WTC11 (cell line): Measurements from ENCODE around the gene PA2G4. TPM values are rescaled to one million over a fixed set of nuclear protein-coding genes. Genes with fewer than 3 reads are reported as not detected.

Source experiments
- ATAC-seq: fragments of 200-7000 bp; cut with Tn5 transposase; 2 replicates; pipeline ENCODE4 v1.10.0; 2021; ENCODE audit warnings: mild to moderate bottlenecking, moderate library complexity
- CTCF ChIA-PET: fragments of 300-600 bp; sonication (Branson Sonifier 250); formaldehyde crosslinking; loops from one replicate; lab custom pipeline; 2021; ENCODE audit warnings: antibody characterized with exemption; lab: Charles Lee
- POLR2A ChIA-PET: fragments of 350-600 bp; sonication (Branson Sonifier 250); formaldehyde crosslinking; loops from one replicate; lab custom pipeline; 2021; ENCODE audit warnings: antibody characterized with exemption; lab: Charles Lee
- DNase-seq: peaks from one replicate; pipeline ENCODE4 v3.0.0; 2021; ENCODE audit warnings: low spot score
- H3K27ac Mint-ChIP-seq: 2 replicates; pipeline ENCODE4 v1.8.0; 2021; ENCODE audit warnings: mixed read lengths
- H3K27me3 Mint-ChIP-seq: 2 replicates; pipeline ENCODE4 v1.8.0; 2021; ENCODE audit warnings: low read depth, mild to moderate bottlenecking, moderate library complexity, mixed read lengths
- H3K36me3 Mint-ChIP-seq: 2 replicates; pipeline ENCODE4 v1.8.0; 2021; ENCODE audit warnings: mixed read lengths
- H3K4me1 Mint-ChIP-seq: 2 replicates; pipeline ENCODE4 v1.8.0; 2022; ENCODE audit warnings: mixed read lengths
- H3K4me3 Mint-ChIP-seq: 2 replicates; pipeline ENCODE4 v1.8.0; 2021; ENCODE audit warnings: mild to moderate bottlenecking, moderate library complexity, mixed read lengths
- H3K9me3 Mint-ChIP-seq: 2 replicates; pipeline ENCODE4 v1.8.0; 2021; ENCODE audit warnings: mixed read lengths
- FOXP4 ChIP-seq: sonication (generic); formaldehyde crosslinking; IDR thresholded peaks from 2 replicates; pipeline ENCODE4 v1.8.0; 2022; ENCODE audit warnings: mild to moderate bottlenecking, missing genetic modification reagents
- IRF2 ChIP-seq: sonication (generic); formaldehyde crosslinking; IDR thresholded peaks from 2 replicates; pipeline ENCODE4 v1.8.0; 2022; ENCODE audit warnings: low read depth, missing genetic modification reagents, borderline replicate concordance
- NFE2L1 ChIP-seq: sonication (generic); formaldehyde crosslinking; IDR thresholded peaks from 2 replicates; pipeline ENCODE4 v1.8.1; 2023; ENCODE audit warnings: missing genetic modification reagents
- NR2C2 ChIP-seq: sonication (generic); formaldehyde crosslinking; IDR thresholded peaks from 2 replicates; pipeline ENCODE4 v1.8.0; 2022; ENCODE audit warnings: mild to moderate bottlenecking, missing genetic modification reagents
- PRDM15 ChIP-seq: sonication (generic); formaldehyde crosslinking; IDR thresholded peaks from 2 replicates; pipeline ENCODE4 v1.8.0; 2022; ENCODE audit warnings: missing genetic modification reagents
- SOX15 ChIP-seq: fragments of 250-450 bp; sonication (Bioruptor Pico); IDR thresholded peaks from 2 replicates; pipeline ENCODE4 v1.9.0; 2021; ENCODE audit warnings: mild to moderate bottlenecking
- TEAD1 ChIP-seq: sonication (generic); formaldehyde crosslinking; IDR thresholded peaks from 2 replicates; pipeline ENCODE4 v1.8.0; 2022; ENCODE audit warnings: mild to moderate bottlenecking, missing genetic modification reagents
- TEAD4 ChIP-seq: sonication (generic); formaldehyde crosslinking; IDR thresholded peaks from 2 replicates; pipeline ENCODE4 v1.8.0; 2022; ENCODE audit warnings: mild to moderate bottlenecking, missing genetic modification reagents
- ZBTB21 ChIP-seq: sonication (generic); formaldehyde crosslinking; IDR thresholded peaks from 2 replicates; pipeline ENCODE4 v1.8.1; 2023; ENCODE audit warnings: mild to moderate bottlenecking, missing genetic modification reagents, borderline replicate concordance
- ZNF317 ChIP-seq: sonication (generic); formaldehyde crosslinking; IDR thresholded peaks from 2 replicates; pipeline ENCODE4 v1.8.1; 2023; ENCODE audit warnings: low read depth, mild to moderate bottlenecking, moderate library complexity, missing genetic modification reagents, borderline replicate concordance
- ZNF396 ChIP-seq: fragments of 250-450 bp; sonication (Bioruptor Pico); IDR thresholded peaks from 2 replicates; pipeline ENCODE4 v1.8.0; 2021; ENCODE audit warnings: mild to moderate bottlenecking, moderate library complexity, borderline replicate concordance
- ZNF671 ChIP-seq: fragments of 250-450 bp; sonication (Bioruptor Pico); IDR thresholded peaks from 2 replicates; pipeline ENCODE4 v1.8.0; 2021; ENCODE audit warnings: mild to moderate bottlenecking
- total RNA-seq: library from RNA; stranded (reverse); gene quantifications from 3 replicates; pipeline ENCODE4 v1.2.3, GENCODE V29; 2021
- TF ChIP-seq, protein P1 (sequence below): sonication (generic); formaldehyde crosslinking; IDR thresholded peaks from 2 replicates; pipeline ENCODE4 v1.8.1; 2023; ENCODE audit warnings: mild to moderate bottlenecking, missing genetic modification reagents, moderate library complexity
- TF ChIP-seq, protein P2 (sequence below): sonication (generic); formaldehyde crosslinking; IDR thresholded peaks from 2 replicates; pipeline ENCODE4 v1.8.0; 2022; ENCODE audit warnings: mild to moderate bottlenecking, missing genetic modification reagents
- TF ChIP-seq, protein P3 (sequence below): sonication (generic); formaldehyde crosslinking; IDR thresholded peaks from 2 replicates; pipeline ENCODE4 v1.8.1; 2022; ENCODE audit warnings: mild to moderate bottlenecking, moderate library complexity, missing genetic modification reagents
- TF ChIP-seq, protein P4 (sequence below): fragments of 250-450 bp; sonication (Bioruptor Pico); conservative IDR thresholded peaks from 2 replicates; pipeline ENCODE4 v1.9.0; 2021; ENCODE audit warnings: mild to moderate bottlenecking
- TF ChIP-seq, protein P5 (sequence below): fragments of 250-450 bp; sonication (Bioruptor Pico); IDR thresholded peaks from 2 replicates; pipeline ENCODE4 v1.9.0; 2021; ENCODE audit warnings: mild to moderate bottlenecking, borderline replicate concordance
- TF ChIP-seq, protein P6 (sequence below): fragments of 200-600 bp; IDR thresholded peaks from 2 replicates; pipeline ENCODE4 v1.8.0; 2022; ENCODE audit warnings: antibody characterized with exemption

PA2G4 gene
- total RNA-seq, 1 experiment from 2014 or later: 249 TPM

DNA sequence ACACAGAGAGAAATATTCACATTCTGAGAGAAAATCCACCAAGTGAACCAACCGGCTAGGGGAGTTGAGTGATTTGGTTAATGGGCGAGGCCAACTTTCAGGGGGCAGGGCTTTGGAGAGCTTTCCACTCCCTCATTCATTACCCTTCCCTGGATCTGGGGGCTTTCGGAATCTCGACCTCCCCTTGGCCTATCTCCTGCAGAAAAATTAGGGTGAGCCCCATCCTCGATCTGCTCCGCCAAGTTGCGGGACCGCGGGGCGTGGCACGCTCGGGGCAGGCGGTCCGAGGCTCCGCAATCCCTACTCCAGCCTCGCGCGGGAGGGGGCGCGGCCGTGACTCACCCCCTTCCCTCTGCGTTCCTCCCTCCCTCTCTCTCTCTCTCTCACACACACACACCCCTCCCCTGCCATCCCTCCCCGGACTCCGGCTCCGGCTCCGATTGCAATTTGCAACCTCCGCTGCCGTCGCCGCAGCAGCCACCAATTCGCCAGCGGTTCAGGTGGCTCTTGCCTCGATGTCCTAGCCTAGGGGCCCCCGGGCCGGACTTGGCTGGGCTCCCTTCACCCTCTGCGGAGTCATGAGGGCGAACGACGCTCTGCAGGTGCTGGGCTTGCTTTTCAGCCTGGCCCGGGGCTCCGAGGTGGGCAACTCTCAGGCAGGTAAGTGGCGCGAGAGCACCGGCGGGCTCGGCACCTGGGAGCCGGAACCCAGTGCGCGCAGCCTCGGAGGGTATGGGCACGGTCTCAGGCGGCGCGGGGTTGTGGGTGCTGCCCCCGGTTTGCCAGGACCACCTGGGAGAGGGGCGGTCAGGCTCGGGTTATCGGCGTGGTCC is 24.4 kb upstream of the PA2G4 start, which contains the start of gene ERBB3:
Gene ERBB3, plus strand, starts transcription at position 443 of the 833 bp plus-strand sequence. Its CDS starts 136 bp downstream, at position 579.
- ChIA-PET POLR2A (interaction anchor here (0.6 to 2.9 kb wide), 14 partner anchors 25 to 938 kb away, joined by 3 to 34 read pairs (median 4); partner anchors contain the start of genes MYL6, PA2G4, RAB5B and RNF41), CTCF (interaction anchor here (0.6 to 2.6 kb wide), 25 partner anchors 10 to 350 kb away, joined by 3 to 16 read pairs (median 4); partner anchors contain the start of genes ESYT1, ORMDL2, PA2G4 and RAB5B)
- Mint-ChIP-seq H3K27me3 (no peaks in the 10 kb centered on the region), H3K4me3 (peak within 1 kb of the TSS; percentile 89), H3K9me3 (no peaks in the 10 kb centered on the region), H3K27ac (peak within 1 kb of the TSS; percentile 98), H3K36me3 (peaks cover 12% of the 10 kb centered on the region), H3K4me1 (peaks cover 23% of the 10 kb centered on the region)
- DNase-seq (peak; percentile 82), ATAC-seq (peak; percentile 49)
- TF ChIP-seq IRF2 (CRISPR knock-in tag) (no peak), TEAD1 (peak; percentile 21; the same call in 1 of the 2 replicates), TEAD4 (CRISPR knock-in tag) (0 out of 2 replicates have a peak, but pooled peaks have one; percentile 14), ZBTB21 (CRISPR knock-in tag) (no peak), PRDM15 (CRISPR knock-in tag) (peak; percentile 73), NR2C2 (CRISPR knock-in tag) (no peak), SOX15 (CRISPR knock-in tag) (no peak), FOXP4 (peak; percentile 53), ZNF671 (CRISPR knock-in tag) (no peak), ZNF396 (CRISPR knock-in tag) (no peak), NFE2L1 (peak; percentile 73; the same call in 1 of the 2 replicates), ZNF317 (no peak)
- TF ChIP-seq, protein P1, sequence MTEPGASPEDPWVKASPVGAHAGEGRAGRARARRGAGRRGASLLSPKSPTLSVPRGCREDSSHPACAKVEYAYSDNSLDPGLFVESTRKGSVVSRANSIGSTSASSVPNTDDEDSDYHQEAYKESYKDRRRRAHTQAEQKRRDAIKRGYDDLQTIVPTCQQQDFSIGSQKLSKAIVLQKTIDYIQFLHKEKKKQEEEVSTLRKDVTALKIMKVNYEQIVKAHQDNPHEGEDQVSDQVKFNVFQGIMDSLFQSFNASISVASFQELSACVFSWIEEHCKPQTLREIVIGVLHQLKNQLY: no peak
- TF ChIP-seq, protein P2, sequence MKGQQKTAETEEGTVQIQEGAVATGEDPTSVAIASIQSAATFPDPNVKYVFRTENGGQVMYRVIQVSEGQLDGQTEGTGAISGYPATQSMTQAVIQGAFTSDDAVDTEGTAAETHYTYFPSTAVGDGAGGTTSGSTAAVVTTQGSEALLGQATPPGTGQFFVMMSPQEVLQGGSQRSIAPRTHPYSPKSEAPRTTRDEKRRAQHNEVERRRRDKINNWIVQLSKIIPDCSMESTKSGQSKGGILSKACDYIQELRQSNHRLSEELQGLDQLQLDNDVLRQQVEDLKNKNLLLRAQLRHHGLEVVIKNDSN (CRISPR knock-in tag): peak; percentile 12; the same call in 1 of the 2 replicates
- TF ChIP-seq, protein P3, sequence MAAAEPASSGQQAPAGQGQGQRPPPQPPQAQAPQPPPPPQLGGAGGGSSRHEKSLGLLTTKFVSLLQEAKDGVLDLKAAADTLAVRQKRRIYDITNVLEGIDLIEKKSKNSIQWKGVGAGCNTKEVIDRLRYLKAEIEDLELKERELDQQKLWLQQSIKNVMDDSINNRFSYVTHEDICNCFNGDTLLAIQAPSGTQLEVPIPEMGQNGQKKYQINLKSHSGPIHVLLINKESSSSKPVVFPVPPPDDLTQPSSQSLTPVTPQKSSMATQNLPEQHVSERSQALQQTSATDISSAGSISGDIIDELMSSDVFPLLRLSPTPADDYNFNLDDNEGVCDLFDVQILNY: 0 out of 2 replicates have a peak, but pooled peaks have one; percentile 17
- TF ChIP-seq, protein P4, sequence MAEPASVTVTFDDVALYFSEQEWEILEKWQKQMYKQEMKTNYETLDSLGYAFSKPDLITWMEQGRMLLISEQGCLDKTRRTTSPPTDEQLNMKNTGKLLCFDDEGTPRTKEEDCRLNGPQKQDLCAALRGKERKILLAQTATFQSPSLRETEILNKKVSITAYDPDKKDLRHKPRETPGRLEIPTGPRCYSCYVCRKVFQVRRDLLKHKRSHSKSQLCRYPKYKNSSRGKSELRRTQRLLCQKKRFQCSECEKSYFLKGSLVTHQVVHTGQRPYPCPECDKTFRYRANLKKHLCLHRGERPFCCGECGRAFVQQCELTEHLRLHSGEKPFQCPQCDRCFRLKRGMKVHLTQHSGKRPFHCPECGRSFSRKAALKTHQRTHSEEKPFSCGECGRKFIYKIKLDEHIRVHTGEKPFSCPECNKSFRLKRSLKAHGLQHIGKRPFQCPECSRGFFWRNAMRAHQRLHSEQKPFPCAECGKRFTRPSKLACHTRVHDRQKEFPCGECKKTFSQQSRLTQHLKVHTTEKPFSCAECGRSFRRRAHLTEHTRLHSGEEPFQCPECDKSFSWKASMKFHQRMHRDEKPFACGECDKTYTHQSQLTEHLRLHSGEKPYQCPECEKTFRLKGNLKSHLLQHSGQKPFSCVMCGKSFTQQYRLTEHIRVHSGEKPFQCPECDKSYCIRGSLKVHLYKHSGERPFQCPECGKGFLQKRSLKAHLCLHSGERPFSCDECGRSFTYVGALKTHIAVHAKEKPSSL (CRISPR knock-in tag): no peak
- TF ChIP-seq, protein P5, sequence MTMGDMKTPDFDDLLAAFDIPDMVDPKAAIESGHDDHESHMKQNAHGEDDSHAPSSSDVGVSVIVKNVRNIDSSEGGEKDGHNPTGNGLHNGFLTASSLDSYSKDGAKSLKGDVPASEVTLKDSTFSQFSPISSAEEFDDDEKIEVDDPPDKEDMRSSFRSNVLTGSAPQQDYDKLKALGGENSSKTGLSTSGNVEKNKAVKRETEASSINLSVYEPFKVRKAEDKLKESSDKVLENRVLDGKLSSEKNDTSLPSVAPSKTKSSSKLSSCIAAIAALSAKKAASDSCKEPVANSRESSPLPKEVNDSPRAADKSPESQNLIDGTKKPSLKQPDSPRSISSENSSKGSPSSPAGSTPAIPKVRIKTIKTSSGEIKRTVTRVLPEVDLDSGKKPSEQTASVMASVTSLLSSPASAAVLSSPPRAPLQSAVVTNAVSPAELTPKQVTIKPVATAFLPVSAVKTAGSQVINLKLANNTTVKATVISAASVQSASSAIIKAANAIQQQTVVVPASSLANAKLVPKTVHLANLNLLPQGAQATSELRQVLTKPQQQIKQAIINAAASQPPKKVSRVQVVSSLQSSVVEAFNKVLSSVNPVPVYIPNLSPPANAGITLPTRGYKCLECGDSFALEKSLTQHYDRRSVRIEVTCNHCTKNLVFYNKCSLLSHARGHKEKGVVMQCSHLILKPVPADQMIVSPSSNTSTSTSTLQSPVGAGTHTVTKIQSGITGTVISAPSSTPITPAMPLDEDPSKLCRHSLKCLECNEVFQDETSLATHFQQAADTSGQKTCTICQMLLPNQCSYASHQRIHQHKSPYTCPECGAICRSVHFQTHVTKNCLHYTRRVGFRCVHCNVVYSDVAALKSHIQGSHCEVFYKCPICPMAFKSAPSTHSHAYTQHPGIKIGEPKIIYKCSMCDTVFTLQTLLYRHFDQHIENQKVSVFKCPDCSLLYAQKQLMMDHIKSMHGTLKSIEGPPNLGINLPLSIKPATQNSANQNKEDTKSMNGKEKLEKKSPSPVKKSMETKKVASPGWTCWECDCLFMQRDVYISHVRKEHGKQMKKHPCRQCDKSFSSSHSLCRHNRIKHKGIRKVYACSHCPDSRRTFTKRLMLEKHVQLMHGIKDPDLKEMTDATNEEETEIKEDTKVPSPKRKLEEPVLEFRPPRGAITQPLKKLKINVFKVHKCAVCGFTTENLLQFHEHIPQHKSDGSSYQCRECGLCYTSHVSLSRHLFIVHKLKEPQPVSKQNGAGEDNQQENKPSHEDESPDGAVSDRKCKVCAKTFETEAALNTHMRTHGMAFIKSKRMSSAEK (CRISPR knock-in tag): no peak
- TF ChIP-seq, protein P6, sequence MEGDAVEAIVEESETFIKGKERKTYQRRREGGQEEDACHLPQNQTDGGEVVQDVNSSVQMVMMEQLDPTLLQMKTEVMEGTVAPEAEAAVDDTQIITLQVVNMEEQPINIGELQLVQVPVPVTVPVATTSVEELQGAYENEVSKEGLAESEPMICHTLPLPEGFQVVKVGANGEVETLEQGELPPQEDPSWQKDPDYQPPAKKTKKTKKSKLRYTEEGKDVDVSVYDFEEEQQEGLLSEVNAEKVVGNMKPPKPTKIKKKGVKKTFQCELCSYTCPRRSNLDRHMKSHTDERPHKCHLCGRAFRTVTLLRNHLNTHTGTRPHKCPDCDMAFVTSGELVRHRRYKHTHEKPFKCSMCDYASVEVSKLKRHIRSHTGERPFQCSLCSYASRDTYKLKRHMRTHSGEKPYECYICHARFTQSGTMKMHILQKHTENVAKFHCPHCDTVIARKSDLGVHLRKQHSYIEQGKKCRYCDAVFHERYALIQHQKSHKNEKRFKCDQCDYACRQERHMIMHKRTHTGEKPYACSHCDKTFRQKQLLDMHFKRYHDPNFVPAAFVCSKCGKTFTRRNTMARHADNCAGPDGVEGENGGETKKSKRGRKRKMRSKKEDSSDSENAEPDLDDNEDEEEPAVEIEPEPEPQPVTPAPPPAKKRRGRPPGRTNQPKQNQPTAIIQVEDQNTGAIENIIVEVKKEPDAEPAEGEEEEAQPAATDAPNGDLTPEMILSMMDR: no peak
